ENCODE data around the gene VASH2.
"Not testable (repeated sequence)": the region's sequence is repeated elsewhere in the genome, so short reads cannot be mapped to it uniquely, and the experiment has no call there.

VASH2 gene

DNA sequence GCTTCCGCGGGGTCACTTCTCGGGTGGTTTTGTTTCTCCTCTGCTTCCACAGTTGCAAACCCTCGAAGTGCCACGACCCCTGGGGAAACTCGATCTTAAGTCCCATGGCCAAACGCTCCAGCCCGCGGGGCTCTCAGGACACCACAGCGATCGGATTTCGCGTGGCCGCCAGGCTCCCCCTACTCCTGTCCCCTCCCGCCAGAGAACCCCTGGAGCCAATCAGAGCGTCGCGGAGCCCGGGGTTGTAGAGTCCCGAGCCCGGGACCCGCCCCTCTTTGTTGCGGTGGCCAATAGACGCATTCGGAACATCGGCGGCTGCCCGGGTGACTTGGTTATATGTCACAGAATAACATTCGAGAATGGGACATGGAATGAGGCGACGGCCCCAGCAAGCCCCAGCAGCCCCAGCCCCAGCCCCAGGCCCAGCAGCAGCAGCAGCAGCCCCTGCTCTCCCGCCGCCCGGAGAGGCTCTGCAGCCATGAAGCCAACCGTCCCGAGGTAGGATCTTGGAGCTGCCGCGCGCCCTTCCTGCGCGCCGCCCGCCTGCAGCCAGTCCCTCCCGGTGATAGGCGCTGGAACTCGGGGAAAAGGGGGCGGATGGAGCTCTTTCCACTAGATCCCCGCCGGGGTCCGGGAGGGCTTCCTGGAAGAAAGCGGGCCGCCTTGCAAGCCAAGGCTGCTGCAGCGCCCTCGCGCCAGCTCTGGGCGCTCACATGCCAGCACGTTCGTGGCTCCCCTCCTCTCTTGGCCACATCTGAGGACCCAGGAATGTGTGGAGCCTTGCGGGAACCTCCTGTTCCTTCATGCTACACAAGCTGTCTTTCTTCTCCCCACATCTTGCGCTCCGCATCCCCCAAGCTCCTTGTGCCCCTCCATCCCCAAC is at the start of gene VASH2:
Gene VASH2 (plus strand): TSS at position 299 of the 883 bp plus-strand sequence. CDS start 1,002 bp downstream, outside the sequence.
- peak; percentile 42 for DNase-seq

DNA sequence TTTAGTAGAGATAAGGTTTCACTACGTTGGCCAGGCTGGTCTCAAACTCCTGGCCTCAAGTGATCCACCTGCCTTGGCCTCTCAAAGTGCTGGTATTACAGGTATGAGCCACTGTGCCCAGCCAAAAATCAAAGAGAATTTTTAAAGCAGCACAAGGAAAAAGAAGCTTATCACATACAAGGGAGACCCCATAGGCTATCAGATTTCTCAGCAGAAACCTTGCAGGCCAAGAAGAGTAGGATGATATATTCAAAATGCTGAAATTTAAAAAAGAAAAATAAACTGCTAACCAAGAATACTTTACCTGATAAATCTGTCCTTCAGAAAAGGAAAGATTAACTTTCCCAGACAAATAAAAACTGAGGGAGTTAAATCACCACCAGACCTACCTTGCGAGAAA is 49.1 kb upstream of the VASH2 start:
- DNase-seq, result no peak

DNA sequence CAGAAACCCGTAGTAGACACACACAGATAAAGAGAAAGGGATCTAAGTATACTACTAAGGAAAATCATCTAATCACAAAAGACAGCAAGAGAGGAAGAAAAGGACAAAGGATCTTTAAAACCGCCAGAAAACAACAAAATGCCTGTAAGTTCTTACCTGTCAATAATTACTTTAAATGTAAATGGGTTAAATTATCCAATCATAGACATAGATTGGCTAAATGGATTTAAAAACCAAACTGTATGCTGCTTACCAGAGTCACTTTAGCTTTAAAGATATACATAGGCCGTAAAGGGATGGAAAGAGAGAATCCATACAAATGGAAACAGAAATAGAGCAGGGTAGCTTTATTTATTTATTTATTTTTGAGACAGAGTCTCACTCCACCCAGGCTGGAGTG is 48.3 kb upstream of the VASH2 start:
- DNase-seq, result no peak

DNA sequence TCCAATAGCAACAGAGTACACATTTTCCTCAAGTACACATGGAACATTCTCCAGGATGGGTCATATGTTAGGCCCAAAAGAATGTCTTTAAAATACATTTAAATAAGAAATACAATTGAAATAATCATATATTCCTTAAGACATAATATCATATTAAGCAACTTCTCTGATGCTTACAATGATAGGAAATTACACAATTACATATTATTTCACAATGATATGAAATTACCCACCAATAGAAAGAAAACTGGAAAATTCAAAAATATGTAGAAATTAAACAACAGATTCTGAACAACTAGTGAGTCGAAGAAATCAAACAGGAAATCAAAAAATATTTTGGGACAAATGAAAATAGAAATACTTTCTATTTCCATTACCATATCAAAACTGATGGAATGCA is 46.7 kb upstream of the VASH2 start:
- no peak for DNase-seq

DNA sequence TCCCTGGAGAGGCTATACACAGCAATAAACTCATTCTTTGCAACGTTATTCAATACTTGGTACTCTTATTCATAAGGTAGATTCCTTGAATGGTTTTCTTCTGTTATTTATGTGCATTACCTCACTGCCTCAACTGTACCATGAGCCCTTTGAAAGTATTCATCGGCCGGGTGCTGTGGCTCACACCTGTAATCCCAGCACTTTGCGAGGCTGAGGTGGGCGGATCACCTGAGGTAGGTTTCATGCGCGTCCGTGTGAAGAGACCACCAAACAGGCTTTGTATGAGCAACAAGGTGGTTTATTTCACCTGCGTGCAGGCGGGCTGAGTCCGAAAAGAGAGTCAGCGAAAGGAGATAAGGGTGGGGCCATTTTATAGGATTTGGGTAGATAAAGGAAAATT is 42.3 kb upstream of the VASH2 start:
- DNase-seq, result not testable (repeated sequence)

DNA sequence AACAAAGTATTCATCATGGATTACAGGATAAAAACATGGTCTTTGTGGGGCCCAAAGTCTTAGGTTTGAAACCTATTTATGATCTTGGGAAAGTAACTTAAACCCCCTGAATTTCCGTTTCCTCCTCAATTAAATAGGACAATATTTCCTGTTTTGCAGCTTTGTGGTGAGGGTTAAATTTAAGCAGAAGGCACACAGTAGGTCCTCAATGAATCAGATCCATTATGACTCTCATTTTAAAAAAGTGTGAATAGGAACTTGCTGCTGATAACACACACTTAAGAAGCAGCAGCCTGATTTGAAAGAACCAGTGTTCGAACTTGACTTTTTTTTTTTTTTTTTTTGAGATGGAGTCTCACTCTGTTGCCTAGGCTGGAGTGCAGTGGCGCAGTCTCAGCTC is 41.4 kb upstream of the VASH2 start:
- no peak for DNase-seq

DNA sequence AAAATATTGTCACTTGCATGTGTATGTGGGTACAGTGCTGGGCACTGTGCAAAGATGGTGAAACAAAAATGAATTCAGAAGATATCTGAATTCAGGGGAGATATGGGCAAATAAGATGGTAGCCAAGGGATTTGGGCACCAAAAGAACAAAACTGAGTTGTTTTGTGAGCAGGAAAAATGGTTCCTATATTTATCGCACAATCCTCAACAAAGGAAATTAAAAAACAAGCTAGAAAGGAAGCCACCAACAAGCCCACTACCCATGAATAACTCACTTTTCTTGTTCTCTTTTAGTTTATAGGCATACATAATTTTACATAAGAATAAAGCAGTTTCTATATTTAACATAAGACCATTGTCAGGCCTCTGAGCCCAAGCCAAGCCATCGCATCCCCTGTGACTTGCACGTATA is 40.7 kb upstream of the VASH2 start:
- no peak for DNase-seq

DNA sequence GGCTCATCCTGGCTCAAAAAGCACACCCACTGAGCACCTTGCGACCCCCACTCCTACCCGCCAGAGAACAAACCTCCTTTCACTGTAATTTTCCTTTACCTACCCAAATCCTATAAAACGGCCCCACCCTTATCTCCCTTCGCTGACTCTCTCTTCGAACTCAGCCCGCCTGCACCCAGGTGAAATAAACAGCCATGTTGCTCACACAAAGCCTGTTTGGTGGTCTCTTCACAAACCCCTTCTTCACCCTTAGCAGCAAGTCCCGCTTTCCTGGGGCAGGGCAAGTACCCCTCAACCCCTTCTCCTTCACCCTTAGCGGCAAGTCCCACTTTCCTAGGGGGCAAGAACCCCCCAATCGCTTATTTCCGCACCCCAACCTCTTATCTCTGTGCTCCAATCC is 40.1 kb upstream of the VASH2 start:
- not testable (repeated sequence) for DNase-seq

DNA sequence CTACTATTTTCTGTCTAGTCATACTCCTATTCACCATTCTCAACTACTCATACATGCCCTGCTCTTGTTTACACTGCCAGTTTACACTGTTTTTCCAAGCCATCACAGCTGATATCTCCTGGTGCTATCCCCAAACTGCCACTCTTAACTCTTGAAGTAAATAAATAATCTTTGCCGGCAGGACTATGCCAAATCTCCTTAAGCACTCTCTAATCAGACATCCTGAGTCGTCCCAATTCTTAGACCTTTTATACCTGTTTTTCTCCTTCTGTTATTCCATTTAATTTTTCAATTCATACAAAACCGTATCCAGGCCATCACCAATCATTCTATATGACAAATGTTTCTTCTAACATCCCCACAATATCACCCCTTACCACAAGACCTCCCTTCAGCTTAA is 36.7 kb upstream of the VASH2 start:
- DNase-seq, result not testable (repeated sequence)

DNA sequence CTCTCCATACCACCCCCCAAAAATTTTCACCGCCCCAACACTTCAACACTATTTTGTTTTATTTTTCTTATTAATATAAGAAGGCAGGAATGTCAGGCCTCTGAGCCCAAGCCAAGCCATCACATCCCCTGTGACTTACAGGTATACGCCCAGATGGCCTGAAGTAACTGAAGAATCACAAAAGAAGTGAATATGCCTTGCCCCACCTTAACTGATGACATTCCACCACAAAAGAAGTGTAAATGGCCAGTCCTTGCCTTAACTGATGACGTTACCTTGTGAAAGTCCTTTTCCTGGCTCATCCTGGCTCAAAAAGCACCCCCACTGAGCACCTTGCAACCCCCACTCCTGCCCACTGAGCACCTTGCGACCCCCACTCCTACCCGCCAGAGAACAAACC is 36.2 kb upstream of the VASH2 start:
- DNase-seq, result not testable (repeated sequence)

DNA sequence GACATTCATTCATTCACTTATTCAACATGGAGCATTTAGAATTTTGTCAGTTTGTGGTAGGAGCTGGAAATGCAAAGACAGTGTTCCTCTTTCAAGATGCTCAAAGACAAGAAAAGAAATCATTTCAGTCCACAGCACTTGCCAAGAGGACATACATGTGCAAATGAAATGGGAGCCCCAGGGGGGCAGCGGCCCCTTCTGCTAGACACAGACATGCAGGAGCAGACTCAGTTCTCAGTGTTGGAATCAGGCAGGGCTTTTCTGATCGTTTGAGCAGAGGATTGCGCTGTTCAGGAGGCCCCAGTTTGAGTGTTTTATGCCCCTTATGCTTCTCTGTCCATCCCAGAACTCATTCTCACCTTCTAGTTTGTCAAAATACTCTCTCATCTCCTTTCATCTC is 35.6 kb upstream of the VASH2 start:
- no peak for DNase-seq

DNA sequence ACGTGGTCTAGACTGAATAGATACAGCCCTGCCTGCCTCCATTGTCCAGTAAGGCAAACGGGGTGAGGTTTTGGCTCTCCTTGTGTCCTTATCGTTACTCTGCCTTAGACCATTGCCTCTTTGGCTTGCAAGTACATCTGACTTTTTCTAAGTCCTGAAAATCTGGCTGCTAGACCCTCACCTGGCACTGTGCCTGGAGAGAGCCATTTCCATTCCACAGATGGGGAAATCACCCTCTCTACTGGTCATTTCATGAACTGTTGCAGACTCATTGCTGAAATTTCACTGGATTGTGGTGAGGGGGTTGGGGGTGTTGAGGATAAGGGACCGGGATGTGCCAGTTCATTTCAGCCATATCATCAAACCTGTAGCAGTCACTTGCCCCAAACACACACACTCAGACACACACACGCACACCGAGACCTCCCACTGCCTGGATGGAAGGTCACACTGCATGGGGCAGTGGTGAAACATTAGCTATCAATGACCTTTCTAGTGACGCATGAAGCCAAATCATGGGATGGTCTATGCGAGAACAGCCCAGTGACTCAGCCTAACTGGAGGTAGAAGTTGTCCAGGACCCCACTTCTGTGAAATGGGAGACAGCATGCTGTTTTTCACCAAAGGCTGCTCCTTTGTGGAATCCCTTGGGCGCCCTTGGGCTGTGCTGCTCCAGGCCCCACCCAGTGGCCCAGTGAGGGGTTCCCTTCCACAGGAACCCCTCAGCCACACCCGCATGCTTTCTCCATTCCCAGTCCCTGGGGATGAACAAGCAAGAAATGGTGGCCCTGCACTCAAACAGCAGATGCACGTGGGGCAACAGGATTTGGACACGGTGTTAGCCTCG is 34.9 kb upstream of the VASH2 start:
- no peak for DNase-seq

DNA sequence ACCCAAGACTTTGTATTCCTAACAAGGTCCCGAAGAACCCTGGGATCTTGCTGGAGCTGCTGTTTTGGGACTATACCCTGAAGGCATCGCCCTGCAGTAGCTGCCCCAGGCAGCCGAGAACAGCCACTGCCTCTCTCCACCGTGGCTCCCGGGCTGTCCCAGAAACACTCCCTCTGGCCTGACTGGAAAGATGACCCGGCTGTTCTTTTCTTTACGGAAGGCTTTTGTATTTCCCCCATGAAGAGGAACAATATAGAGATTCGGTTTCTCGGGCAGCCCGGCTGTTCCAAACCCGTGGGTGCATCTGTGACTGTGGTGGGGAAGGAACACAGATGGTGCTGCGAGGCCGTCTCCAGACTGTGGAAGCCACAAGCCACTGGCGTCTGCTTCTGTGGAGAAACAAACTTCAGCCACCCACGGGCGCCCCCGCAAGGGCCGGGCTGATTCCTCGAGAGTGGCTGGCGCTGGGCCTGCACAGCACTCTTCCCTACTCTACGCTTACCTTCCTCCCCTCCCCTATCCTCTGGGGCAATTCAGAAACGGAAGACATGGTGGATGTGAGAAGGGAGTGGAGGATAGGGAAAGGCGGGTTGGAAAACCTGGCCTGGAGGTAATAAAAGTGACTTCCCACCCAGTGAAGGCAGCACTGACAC is 33.7 kb upstream of the VASH2 start:
- DNase-seq, result peak; percentile 30

DNA sequence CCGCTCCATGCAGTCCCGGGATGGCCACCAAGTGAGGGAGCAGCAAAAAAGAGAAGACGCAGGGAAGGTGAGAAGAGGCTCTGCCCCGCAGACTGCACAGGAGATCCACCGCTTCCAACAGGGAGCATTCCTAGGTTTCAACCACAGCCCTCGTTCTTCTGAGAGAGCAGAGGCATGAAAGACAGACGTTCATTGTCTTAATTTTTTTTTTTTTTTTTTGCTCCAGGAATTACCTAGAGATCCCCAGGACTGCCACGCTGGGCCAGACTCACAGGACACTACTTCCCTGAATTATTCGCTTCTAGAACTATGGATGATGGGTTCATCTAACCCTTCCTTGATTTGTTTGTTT is 33.2 kb upstream of the VASH2 start:
- no peak for DNase-seq

DNA sequence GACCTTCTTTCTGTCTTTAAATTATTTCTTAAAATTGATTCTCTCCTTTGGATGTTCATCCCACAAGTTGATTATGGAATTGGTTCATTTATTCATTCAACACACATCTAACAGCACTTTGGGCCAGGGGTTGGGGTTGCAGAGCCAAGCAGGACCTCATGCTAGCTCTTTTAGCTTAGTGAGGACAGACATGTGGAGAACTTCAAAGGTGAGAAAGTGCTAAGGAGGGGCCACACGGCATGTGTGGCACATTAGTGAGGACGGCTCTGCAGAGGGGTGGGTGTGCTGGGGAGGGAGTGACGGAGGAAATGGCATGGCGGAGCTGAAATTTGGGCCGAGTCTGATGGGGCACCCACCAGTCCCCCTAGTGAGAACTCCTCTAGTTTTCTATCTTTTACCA is 32.5 kb upstream of the VASH2 start:
- DNase-seq, result no peak

DNA sequence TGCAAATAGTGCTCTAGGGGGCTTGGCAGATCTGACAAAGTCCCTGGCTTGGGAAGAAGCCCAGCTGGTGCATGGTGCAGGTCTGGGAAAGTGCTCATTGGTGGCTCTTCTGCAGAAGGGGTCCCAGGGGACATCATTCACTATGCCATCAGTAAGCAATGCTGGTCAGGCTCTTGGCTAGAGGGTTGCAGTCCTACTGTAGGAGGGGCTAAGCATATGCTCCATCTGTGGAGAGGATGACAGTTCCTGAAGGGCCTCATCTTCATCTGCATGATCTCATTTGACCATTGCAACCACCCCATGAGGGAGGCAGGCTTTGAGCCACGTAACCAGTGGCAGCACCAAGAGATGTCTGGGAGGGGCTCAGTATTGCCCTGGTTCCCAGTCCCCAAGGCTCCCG is 31.5 kb upstream of the VASH2 start:
- DNase-seq, result peak; percentile 82

DNA sequence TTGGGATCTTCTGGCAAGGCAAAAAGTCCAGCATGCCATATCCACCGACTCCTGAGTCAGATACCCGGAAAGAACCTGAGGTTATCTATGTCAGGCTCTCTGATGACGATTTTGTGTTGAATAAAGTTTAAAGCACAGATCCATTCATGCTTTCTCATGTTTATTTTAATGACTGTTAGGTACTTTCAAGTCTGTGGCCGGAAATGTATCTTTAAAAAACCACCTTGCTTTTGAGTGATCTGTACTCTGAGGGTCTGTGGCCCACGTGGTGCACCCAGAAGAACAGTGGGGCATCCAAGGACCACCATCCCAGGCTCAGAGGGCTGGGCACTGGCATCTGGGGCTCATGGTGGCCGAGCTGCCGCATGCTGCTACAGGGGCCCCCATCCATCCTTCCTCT is 30.1 kb upstream of the VASH2 start:
- DNase-seq, result no peak

DNA sequence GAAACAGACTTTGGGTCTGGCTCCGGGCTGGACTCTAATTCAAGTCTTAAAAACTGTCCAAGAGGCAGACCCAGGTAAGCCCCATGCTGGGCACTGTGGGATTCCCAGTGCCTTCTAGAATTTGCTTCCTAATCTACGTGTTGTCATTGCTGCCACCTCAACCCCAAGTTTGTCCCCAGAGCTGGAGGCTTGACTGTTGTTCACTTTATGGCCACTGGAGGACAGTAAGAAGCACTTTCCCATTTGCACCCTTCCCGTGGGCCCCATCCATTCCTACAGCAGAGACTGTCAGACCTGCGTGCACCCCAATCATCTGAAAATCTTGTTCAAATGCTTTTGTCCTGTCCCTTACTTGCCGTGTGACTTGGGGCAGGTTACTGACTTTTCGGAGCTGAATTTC is 29.4 kb upstream of the VASH2 start:
- no peak for DNase-seq

DNA sequence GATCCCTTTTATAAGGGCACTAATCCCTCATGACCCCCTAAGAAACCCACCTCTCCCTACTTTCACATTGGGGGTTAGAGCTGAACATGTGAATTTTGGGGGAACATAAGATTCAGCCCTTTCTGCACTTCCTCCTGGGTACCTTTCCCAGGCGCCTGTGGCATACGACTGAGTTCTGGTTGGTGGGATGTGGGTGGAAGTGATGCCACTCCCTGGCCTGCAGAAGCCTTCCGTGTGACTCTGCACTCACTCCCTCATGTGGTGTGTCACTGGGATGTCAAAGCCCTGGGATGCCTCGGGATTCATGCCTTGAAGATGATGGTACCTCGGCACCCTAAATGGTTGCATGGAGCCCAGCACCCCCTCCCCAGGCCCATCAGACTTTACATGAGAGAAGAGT is 28.3 kb upstream of the VASH2 start:
- no peak for DNase-seq

DNA sequence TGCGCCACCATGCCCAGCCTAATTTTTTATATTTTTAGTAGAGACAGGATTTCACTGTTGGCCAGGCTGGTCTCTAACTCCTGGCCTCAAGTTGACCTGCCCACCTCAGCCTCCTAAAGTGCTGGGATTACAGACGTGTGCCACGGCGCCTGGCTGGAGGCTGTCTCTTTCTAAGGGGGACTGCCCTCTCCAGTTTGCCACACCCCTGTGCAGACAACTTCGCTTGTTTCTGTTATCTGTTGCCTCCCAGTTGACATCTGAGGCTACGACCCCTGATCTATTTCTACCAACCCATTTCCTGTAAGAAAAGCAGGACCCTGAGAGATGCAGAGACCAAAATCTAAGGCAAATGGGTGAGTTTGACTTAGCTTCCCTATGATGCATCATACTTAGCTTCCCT is 24.0 kb upstream of the VASH2 start:
- no peak for DNase-seq

DNA sequence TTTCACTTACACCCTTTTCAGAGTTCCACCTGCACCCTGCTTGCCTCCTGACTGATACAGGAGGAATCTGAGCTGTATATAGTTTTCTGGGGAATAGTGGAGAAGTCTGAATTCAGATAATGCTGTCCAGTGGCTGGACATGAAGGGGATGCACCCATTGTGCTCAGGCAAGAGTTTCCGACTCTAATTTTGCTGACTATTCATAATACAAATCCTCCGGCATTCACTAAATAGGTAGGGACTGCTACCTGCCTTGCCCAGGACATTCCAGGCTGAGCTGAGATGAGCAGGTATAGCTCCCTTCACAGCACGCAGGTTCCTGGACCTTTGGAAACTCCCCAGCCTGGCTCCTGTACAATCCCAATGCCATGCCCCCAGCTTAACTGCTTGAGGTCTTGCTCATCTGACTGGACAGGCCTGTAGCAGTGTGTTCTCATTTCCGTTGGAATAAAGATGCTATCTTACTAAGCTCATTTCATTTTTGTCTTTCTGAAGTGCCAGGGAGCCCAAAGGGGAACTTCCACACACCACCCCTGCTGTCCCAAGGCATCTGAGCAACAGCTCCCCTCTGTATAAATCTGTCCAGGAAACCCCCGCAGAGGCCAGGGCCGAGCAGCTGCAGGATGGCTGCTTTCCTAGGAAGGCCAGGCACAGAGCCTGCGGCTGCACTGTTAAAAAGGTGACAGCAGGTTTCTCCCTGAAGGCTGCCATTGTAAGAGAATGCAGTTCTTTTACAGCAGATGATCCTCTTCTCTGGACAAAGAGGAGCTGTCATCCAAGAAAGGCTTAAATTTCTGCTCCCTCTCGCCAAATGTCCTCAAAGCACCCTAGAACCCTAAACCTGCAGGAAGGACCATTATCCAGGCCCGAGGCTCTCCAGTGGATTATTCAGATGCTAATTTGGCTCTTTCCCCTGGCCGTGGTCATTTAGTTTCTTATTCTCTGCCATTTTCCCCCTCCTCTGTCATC is 21.7 kb upstream of the VASH2 start:
- DNase-seq, result no peak

DNA sequence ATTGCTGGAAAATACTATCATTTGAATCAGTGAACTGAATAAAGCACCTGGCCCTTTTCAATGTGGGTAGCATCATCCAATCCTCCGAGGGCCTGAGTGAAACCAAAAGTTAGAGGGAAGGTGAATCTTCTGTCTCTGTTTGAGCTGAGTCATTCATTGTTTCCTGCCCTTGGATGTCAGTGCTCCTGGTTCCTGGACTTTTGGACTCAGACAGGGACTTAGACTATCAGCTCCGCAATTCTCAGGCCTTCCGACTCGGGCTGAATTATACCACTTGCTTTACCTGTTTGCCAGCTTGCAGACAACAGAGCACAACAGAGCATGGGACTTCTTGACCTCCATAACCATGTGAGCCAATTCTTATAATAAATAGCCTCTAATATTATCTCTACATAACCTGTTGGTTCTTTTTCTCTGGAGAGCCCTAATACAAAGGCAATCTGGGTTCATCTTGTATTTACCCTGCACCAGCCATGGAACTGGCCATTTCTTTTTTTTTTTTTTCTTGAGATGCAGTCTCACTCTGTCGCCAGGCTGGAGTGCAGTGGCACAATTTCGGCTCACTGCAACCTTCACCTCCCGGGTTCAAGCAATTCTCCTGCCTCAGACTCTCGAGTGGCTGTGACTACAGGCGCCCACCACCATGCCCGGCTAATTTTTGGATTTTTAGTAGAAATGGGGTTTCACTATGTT is 19.2 kb upstream of the VASH2 start:
- no peak for DNase-seq
